PC-3 (cell line): Measurements from ENCODE around the gene KLHL9.

Source experiments
- CTCF ChIP-seq: fragments of 300-600 bp; sonication (generic); conservative IDR thresholded peaks from 2 replicates; pipeline ENCODE4 v1.5.1; 2017; ENCODE audit warnings: antibody characterized with exemption, low read depth, mild to moderate bottlenecking, low read length
- EZH2 ChIP-seq: fragments of 300-600 bp; sonication (generic); IDR thresholded peaks from one replicate; pipeline ENCODE4 v1.6.1; 2017; ENCODE audit warnings: antibody characterized with exemption, mild to moderate bottlenecking, low read length; ENCODE audit not compliant: unreplicated experiment
- EZH2phosphoT487 ChIP-seq: fragments of 300-600 bp; sonication (generic); IDR thresholded peaks from 2 replicates; pipeline ENCODE4 v1.6.1; 2018; ENCODE audit warnings: mild to moderate bottlenecking, antibody characterized with exemption, low read length, borderline replicate concordance

DNA sequence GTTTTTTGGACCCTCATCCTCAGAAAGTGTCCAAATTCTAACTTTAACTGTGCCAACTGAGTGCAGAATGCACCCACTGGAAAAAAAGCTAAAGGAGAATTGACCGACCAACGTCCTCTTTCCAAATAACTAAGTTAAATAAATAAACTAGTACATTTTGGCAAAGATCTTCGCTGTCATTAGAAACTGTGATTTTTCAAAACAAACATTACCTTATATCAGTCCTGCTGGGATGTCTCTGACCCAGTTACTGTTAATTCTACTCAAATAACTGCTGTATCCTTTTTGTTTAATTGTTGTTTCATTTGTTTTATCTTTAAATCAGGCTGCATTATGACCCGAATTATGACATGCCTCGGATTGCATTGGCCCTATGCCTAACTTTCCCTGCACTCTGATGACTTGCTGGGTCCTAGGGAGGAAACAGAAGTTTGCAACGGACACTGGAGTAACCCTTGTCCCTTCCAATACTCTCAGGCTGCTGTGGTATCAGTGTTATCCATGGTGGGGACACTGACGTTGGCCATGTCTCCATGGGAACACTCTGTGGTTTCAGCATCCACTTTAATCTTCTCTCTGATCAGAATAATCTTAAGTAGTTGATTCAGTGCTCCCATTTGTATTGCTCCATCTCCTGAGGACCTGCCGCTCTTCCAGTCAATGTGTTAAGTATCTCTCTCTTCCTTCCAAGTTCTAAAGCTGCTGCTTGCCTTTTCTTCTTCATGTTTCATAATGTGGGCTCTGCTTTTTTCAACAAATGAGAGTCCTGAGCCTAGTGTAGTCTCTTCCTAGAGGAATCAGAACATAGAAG, 19.0 kb downstream of the KLHL9 start:
- TF ChIP-seq CTCF = no peak
- TF ChIP-seq EZH2phosphoT487 = no peak
- no peak for TF ChIP-seq EZH2
